Measurements from ENCODE around the gene INHA.
A peak's percentile ranks its signal among the peaks of the same experiment; 100 is the strongest.

INHA gene

DNA sequence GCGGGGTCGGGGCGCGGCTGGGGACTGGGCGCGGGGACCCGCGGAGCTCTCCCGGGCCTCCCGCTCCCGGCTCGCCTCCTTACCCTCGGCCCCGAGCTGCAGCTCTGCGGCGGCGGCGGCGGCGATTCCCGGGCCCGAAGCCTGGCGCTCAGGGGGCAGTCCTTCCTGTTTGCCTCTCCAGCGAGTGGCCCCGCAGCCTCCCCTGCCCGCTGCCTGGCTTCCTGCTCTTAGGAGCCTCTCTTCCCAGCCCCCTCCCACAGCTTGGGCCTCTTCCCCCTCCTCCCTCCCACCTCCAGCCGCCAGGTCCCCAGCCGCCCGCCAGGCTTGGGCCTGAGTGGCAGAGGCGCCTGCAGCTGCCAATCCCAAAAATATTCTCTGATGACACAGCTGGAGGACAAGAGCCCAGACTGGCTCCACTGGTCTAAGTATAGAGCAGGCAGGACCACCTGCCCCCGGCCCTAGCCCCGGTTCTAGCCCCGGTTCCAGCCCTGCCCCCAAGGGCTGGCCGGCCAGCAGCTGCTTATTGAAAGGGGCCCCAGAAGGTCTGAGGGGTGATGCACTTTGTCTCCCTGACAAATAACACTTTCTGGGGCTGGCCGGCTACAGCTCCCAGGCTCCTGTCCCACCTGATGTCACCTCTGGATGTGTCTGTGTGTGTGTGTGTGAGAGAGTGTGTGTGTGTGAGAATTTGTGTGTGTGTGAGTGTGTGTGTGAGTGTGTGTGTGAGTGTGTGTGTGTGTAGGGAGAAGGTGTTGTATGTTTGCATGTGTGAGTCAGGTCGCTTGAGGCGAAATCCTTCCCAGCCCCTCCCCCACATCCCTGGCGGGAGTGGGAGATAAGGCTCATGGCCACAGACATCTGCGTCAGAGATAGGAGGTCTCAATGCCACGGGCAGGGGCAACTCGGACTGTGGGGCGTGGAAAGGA is 536 bp upstream of the INHA start, which contains the start of gene OBSL1:
Gene OBSL1 (minus strand): TSS at position 229 of the 926 bp plus-strand sequence. CDS start 307 bp downstream, outside the sequence.
- Histone ChIP-seq H3K36me3 (ENCODE audit: control insufficient read depth, low read depth, low read length) (peaks cover 6% of the 10 kb centered on the region), H3K27ac (ENCODE audit: low read length) (no peak within 1 kb of the TSS), H3K9me3 (ENCODE audit: control insufficient read depth, low read depth, low read length) (no peaks in the 10 kb centered on the region), H3K4me3 (ENCODE audit: low read length) (peak within 1 kb of the TSS; percentile 55), H3K27me3 (ENCODE audit: control insufficient read depth, insufficient read depth, low read length) (peaks cover 14% of the 10 kb centered on the region), H3K9ac (ENCODE audit: low read length) (peak within 1 kb of the TSS; percentile 52), H3K4me1 (ENCODE audit: control insufficient read depth, low read depth, low read length) (peaks cover 20% of the 10 kb centered on the region)

DNA sequence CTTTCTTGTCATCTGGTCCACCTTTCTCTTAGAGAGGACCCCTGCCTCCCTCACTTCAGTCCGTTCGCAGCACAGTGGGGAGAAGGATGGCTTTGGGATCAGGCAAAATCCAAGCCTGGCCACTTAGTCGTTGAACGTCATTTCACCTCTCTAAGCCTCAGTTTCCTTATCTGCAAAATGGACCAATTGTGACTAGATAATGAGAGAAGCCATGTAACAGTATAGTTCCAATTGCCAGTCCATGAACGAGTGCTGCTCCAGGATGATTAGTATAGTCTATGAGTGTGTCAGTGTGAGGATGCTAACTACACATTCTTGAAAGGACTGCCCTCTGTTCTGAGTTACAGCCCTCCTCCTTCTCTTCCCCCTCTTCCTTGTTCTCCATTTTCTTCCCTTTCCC is 1.1 kb downstream of the INHA start:
- Histone ChIP-seq H3K4me1 (ENCODE audit: control insufficient read depth, low read depth, low read length) (peaks cover 34% of the 10 kb centered on the region), H3K27me3 (ENCODE audit: control insufficient read depth, insufficient read depth, low read length) (peaks cover 21% of the 10 kb centered on the region), H3K36me3 (ENCODE audit: control insufficient read depth, low read depth, low read length) (peaks cover 6% of the 10 kb centered on the region), H3K9ac (ENCODE audit: low read length) (no peak overlapping the region), H3K9me3 (ENCODE audit: control insufficient read depth, low read depth, low read length) (no peaks in the 10 kb centered on the region), H3K4me3 (ENCODE audit: low read length) (no peak overlapping the region), H3K27ac (ENCODE audit: low read length) (no peak overlapping the region)

DNA sequence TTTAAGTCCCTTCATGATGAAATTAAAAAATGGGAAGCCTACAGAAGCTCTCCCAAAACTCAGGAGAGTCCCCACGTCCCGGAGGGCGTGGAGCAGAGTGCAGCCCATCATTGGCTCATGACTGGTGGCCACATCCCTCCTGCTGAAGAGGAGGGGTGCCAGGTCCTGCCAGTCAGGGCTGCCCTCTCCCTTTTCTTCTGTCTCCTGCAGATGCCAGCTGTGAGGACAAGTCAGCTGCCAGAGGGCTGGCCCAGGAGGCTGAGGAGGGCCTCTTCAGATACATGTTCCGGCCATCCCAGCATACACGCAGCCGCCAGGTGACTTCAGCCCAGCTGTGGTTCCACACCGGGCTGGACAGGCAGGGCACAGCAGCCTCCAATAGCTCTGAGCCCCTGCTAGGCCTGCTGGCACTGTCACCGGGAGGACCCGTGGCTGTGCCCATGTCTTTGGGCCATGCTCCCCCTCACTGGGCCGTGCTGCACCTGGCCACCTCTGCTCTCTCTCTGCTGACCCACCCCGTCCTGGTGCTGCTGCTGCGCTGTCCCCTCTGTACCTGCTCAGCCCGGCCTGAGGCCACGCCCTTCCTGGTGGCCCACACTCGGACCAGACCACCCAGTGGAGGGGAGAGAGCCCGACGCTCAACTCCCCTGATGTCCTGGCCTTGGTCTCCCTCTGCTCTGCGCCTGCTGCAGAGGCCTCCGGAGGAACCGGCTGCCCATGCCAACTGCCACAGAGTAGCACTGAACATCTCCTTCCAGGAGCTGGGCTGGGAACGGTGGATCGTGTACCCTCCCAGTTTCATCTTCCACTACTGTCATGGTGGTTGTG is 2.6 kb downstream of the INHA start:
- Histone ChIP-seq H3K4me1 (ENCODE audit: control insufficient read depth, low read depth, low read length) (peaks cover 36% of the 10 kb centered on the region), H3K4me3 (ENCODE audit: low read length) (no peak overlapping the region), H3K27ac (ENCODE audit: low read length) (no peak overlapping the region)

DNA sequence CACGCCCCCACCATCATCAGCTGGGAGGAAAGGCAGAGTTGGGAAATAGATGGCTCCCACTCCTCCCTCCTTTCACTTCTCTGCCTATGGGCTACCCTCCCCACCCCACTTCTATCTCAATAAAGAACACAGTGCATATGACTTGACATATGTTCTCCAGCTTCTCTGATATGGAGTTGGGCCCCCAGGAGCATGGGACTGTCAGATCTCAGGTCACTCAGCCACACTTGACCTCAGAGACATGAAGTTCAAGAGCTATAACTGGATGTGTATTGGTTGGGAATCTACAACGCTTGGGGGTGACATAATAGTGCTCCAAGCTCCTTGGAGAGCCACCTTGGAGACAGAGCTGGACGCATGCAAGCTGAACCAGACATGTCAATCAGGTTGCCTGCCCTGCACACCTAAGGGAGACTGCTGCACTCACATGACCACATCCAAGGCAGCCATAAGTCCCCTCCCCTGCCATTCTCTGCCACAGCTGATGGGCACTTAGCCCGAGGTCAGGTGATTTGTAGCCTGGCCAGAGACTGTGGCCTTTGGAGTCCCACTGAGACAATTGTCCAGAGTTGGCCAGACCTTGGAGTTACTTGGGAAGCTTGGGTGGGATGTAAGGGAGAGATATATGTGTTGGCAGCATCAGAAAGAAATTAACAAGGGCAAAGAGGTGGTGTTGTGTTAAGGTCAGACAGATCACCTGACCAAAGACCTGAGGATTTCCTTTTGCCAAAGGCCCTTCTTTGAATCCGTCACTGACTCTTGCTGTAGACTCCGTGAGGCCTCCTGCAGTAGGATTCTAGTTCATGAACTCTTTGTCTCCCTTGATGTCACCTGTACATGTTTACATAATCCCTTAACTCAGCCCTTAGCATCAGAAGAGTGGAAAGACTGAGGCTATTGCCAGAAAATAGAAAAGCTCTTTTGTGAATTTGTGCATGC is 3.7 kb downstream of the INHA start:
- Histone ChIP-seq H3K27me3 (ENCODE audit: control insufficient read depth, insufficient read depth, low read length) (peaks cover 7% of the 10 kb centered on the region), H3K9me3 (ENCODE audit: control insufficient read depth, low read depth, low read length) (no peaks in the 10 kb centered on the region), H3K9ac (ENCODE audit: low read length) (no peak overlapping the region), H3K4me1 (ENCODE audit: control insufficient read depth, low read depth, low read length) (peaks cover 32% of the 10 kb centered on the region), H3K27ac (ENCODE audit: low read length) (no peak overlapping the region), H3K36me3 (ENCODE audit: control insufficient read depth, low read depth, low read length) (no peaks in the 10 kb centered on the region), H3K4me3 (ENCODE audit: low read length) (peak overlapping the region; percentile 35)

More for the DNA sequence above, 2.6 kb downstream of the INHA start:
- no peak overlapping the region for H3K9ac ChIP-seq (ENCODE audit: low read length)
- no peaks in the 10 kb centered on the region for H3K9me3 ChIP-seq (ENCODE audit: control insufficient read depth, low read depth, low read length)
- peaks cover 14% of the 10 kb centered on the region for H3K27me3 ChIP-seq (ENCODE audit: control insufficient read depth, insufficient read depth, low read length)
- peaks cover 1% of the 10 kb centered on the region for H3K36me3 ChIP-seq (ENCODE audit: control insufficient read depth, low read depth, low read length)

DNA sequence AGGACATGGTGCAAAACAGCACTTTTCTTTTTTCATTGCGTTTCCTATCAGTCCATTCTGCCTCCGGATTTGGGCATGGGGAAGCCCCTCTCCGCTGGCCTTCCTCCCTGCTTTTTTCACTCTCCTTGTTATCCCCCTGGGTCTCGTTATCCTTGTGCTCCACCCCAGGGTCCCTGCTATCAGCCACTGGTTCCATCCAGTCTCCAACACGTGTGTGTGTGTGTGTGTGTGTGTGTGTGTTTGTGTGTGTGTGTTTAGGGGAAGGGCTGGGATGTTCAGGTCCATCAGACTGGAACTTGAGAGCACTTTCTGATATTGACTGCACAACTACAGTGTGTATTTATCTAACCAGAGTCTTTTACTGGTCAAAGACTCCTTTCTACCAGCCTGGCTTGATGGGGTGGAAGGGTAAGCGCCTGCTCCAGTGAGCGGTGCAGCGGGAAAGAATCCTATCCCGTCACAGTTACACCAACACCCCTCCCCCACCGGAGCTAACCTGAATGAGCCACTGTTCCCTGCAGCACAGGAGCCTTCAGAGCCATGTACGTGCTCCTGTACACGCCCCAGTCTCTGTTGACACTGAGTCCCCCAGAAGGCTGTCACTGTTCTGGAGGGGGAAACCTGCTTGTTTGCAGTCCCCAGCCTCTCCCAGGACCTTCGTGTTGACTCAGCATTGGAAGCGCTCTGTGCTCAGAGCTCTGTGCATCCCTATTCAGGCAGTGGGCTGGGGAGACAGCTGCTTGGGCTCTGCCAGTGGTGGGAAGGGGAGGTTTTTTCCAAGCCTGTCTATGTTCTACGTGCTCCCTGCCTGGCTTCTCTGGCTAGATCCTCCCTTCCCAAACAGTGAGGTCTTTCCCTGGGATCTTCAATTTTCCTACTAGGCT is 4.6 kb downstream of the INHA start:
- peak overlapping the region; percentile 35 for H3K4me3 ChIP-seq (ENCODE audit: low read length)
- peaks cover 29% of the 10 kb centered on the region for H3K4me1 ChIP-seq (ENCODE audit: control insufficient read depth, low read depth, low read length)
- H3K27me3 ChIP-seq (ENCODE audit: control insufficient read depth, insufficient read depth, low read length), result peaks cover 7% of the 10 kb centered on the region
- H3K27ac ChIP-seq (ENCODE audit: low read length), result no peak overlapping the region
- no peaks in the 10 kb centered on the region for H3K36me3 ChIP-seq (ENCODE audit: control insufficient read depth, low read depth, low read length)
- no peak overlapping the region for H3K9ac ChIP-seq (ENCODE audit: low read length)
- no peaks in the 10 kb centered on the region for H3K9me3 ChIP-seq (ENCODE audit: control insufficient read depth, low read depth, low read length)

DNA sequence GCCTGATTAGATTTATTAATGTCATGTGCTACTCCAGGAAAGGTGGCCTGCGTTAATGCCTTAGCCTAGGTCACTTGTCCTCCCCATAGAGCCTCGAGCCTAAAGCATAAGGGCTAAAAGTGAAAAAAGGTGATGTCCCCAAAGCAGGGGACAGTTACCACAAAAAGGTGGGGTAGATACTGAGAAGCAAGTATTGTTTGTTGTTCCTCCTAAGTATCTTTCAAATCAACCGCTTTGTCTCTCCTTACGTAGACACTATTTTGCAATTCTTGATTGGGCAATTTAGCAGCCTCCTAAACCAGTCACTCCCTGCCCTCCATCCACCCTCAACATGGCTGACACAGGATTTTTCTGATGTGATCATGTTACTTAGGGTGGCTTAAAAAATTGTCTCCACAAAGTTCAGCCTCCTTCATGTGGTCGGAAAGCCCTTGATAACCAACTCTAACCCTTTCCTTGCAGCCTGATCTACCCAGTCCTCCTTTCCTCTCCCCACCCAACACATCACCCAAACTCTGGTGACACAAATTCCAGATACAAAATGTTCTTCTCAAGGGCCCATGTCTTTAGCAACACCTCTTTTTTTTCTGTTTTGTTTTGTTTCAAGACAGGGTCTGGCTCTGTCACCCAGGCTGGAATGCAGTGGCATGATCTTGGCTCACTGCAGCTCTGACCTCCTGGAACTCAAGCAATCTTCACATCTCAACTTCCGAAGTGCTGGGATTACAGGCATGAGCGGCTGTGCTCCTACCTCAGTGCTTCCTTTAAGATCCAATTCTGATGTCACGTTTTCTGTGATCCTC is 6.9 kb downstream of the INHA start:
- H3K4me3 ChIP-seq (ENCODE audit: low read length), result no peak overlapping the region
- H3K36me3 ChIP-seq (ENCODE audit: control insufficient read depth, low read depth, low read length), result no peaks in the 10 kb centered on the region
- peaks cover 23% of the 10 kb centered on the region for H3K4me1 ChIP-seq (ENCODE audit: control insufficient read depth, low read depth, low read length)
- H3K27me3 ChIP-seq (ENCODE audit: control insufficient read depth, insufficient read depth, low read length), result peaks cover 7% of the 10 kb centered on the region
- no peaks in the 10 kb centered on the region for H3K9me3 ChIP-seq (ENCODE audit: control insufficient read depth, low read depth, low read length)
- no peak overlapping the region for H3K9ac ChIP-seq (ENCODE audit: low read length)
- H3K27ac ChIP-seq (ENCODE audit: low read length), result no peak overlapping the region

DNA sequence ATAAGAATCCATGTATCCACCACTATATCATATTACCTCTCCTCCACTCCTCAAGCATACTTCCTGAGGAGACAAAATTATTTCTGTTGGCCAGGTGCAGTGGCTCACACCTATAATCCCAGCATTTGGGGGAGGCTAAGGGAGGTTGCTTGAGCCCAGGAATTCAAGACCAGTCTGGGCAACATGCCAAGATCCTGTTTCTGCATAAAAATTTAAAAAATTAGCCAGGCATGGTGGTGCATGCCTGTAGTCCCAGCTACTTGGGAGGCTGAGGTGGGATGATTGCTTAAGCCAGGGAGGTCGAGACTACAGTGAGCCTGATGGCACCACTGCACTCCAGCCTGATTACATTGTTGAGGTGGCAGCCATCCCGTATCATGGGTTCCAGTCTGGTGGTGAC is 9.2 kb downstream of the INHA start:
- no peak overlapping the region for H3K4me3 ChIP-seq (ENCODE audit: low read length)
- no peak overlapping the region for H3K9ac ChIP-seq (ENCODE audit: low read length)
- no peaks in the 10 kb centered on the region for H3K9me3 ChIP-seq (ENCODE audit: control insufficient read depth, low read depth, low read length)
- H3K4me1 ChIP-seq (ENCODE audit: control insufficient read depth, low read depth, low read length), result peaks cover 23% of the 10 kb centered on the region
- H3K36me3 ChIP-seq (ENCODE audit: control insufficient read depth, low read depth, low read length), result no peaks in the 10 kb centered on the region
- H3K27me3 ChIP-seq (ENCODE audit: control insufficient read depth, insufficient read depth, low read length), result peaks cover 11% of the 10 kb centered on the region
- no peak overlapping the region for H3K27ac ChIP-seq (ENCODE audit: low read length)

DNA sequence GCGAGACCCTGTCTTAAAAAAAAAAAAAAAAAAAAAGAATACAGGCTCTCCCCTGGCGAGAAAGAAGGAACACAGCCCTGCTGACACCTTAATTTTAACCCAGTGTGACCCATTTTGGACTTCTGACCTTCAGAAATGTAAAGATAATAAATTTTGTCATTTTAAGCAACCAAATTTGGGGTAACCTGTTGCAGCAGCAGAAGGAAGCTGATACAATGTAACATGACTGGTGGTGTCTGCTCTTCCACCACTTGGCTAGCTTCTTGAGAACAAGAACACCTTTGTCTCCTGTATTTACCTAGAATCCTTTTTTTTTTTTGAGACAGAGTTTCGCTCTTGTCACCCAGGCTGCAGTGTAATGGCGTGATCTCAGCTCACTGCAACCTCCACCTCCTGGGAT is 19.0 kb downstream of the INHA start:
- Histone ChIP-seq H3K27me3 (ENCODE audit: control insufficient read depth, insufficient read depth, low read length) (no peaks in the 10 kb centered on the region), H3K4me3 (ENCODE audit: low read length) (no peak overlapping the region), H3K4me1 (ENCODE audit: control insufficient read depth, low read depth, low read length) (peaks cover 4% of the 10 kb centered on the region), H3K27ac (ENCODE audit: low read length) (no peak overlapping the region), H3K9me3 (ENCODE audit: control insufficient read depth, low read depth, low read length) (no peaks in the 10 kb centered on the region), H3K9ac (ENCODE audit: low read length) (no peak overlapping the region), H3K36me3 (ENCODE audit: control insufficient read depth, low read depth, low read length) (no peaks in the 10 kb centered on the region)

DNA sequence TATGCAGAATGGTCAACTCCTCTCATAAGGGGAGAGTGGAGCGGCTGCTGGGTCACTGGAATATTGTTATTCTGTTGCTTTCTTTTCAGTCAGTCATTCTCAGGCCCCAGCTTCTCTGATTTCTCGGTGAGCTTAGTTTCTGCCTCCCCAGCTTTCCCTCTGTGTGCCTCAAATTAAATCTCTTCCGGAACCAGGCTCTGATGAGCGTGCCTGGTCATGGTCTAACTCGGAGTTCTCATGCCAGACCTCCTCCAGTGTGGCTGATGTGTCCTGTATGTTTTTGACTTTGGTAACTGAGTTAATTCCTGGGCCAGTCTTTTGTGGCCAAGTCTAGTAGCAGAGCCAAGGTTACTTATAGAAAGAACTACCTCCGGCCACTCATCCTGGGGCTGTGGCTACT is 20.6 kb downstream of the INHA start:
- H3K27me3 ChIP-seq (ENCODE audit: control insufficient read depth, insufficient read depth, low read length), result no peaks in the 10 kb centered on the region
- H3K4me1 ChIP-seq (ENCODE audit: control insufficient read depth, low read depth, low read length), result peaks cover 8% of the 10 kb centered on the region
- no peaks in the 10 kb centered on the region for H3K9me3 ChIP-seq (ENCODE audit: control insufficient read depth, low read depth, low read length)
- H3K27ac ChIP-seq (ENCODE audit: low read length), result no peak overlapping the region
- no peaks in the 10 kb centered on the region for H3K36me3 ChIP-seq (ENCODE audit: control insufficient read depth, low read depth, low read length)
- H3K9ac ChIP-seq (ENCODE audit: low read length), result no peak overlapping the region
- no peak overlapping the region for H3K4me3 ChIP-seq (ENCODE audit: low read length)

DNA sequence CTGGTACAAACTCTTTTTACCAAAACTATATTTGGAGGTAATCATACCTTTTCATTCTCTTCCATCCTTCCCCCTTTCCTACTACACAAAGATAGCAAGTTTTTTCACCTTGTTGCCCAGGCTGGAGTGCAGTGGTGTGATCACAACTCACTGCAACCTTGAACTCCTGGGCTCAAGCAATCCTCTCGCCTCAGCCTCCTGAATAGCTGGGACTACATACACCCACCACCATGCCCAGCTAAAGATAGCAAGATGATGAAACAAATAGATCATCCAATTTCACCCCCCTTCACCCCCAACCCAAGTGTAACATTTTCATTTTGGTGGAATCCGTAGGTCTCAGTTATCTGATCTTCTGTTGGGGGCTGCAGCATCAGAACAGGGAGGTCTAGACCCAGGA is 21.0 kb downstream of the INHA start:
- Histone ChIP-seq H3K4me1 (ENCODE audit: control insufficient read depth, low read depth, low read length) (peaks cover 8% of the 10 kb centered on the region), H3K9me3 (ENCODE audit: control insufficient read depth, low read depth, low read length) (no peaks in the 10 kb centered on the region), H3K27ac (ENCODE audit: low read length) (no peak overlapping the region), H3K4me3 (ENCODE audit: low read length) (no peak overlapping the region), H3K9ac (ENCODE audit: low read length) (no peak overlapping the region), H3K27me3 (ENCODE audit: control insufficient read depth, insufficient read depth, low read length) (no peaks in the 10 kb centered on the region), H3K36me3 (ENCODE audit: control insufficient read depth, low read depth, low read length) (no peaks in the 10 kb centered on the region)

Measured in iPS-18a (cell line).